Neural progenitor cell (in vitro differentiated cells): ENCODE results near the gene NXN.

Experiments
- EZH2phosphoT487 ChIP-seq: fragments of 200-600 bp; sonication (generic); IDR thresholded peaks from 2 replicates; pipeline ENCODE4 v1.6.1; 2017; ENCODE audit warnings: antibody characterized with exemption
- TF ChIP-seq, protein P1 (sequence below): fragments of 200-600 bp; sonication (generic); IDR thresholded peaks from 2 replicates; pipeline ENCODE4 v1.5.1; 2017; ENCODE audit warnings: antibody characterized with exemption, mild to moderate bottlenecking

DNA sequence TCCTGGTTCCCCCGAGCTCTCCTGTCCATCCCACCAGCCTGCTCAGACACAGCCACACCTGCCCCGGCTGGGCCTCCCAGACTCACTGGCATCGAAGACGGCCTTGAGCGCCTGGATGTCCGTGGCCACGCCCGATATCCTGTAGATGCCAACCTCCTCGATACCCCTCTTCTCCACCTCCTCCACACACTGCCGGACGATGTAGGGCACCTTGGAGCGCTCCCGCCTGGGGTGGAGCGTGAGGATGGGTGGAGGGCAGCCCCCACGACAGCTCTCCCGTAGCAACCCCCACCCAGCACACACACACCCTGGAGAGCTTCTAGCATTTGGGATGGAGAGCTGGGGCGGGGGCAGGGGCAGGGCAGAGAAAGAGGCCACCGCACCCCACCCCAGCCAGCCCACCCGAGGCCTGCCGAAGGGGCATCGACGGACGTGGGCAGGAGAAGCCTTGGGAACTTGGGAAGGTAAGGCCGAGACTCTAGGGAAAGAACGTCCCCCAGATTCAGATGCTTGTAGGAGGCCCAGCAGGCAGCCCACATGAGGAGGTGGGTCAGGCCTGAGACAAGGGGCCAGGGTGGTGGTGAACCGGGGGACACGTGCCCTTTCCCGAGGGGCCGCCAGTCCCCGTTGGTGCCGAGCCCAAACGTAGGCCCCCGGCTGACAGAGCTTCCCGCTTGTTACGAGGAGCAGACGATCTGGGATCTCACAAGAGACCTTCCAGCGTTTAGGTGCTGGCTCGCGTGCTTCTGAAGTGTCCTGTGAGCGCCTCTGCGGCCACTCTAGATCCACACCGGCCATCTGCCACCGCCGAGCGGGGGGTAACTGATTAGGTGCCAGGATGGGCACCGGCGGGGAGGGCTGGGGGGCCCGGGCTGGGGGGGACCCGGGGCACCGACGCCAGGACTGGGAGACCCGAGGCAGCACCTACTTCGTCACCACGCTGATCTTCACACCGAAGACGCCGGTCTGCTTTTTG lies 32.5 kb upstream of the NXN start:
- TF ChIP-seq, protein P1, sequence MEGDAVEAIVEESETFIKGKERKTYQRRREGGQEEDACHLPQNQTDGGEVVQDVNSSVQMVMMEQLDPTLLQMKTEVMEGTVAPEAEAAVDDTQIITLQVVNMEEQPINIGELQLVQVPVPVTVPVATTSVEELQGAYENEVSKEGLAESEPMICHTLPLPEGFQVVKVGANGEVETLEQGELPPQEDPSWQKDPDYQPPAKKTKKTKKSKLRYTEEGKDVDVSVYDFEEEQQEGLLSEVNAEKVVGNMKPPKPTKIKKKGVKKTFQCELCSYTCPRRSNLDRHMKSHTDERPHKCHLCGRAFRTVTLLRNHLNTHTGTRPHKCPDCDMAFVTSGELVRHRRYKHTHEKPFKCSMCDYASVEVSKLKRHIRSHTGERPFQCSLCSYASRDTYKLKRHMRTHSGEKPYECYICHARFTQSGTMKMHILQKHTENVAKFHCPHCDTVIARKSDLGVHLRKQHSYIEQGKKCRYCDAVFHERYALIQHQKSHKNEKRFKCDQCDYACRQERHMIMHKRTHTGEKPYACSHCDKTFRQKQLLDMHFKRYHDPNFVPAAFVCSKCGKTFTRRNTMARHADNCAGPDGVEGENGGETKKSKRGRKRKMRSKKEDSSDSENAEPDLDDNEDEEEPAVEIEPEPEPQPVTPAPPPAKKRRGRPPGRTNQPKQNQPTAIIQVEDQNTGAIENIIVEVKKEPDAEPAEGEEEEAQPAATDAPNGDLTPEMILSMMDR = no peak
- TF ChIP-seq EZH2phosphoT487 = no peak
